HG03045 (cell line): ENCODE data around the gene WFIKKN2.

ENCODE experiments used
- ATAC-seq: cut with Tn5 transposase; IDR thresholded peaks from one replicate; pipeline ENCODE4 v1.9.1; 2021; ENCODE audit warnings: mild to moderate bottlenecking, moderate library complexity; ENCODE audit not compliant: unreplicated experiment

Gene WFIKKN2

GRCh38 chr17:50833510-50834428 lies 1.6 kb upstream of the WFIKKN2 start:
- no peak for ATAC-seq

GRCh38 chr17:50834429-50835300 lies 721 bp upstream of the WFIKKN2 start:
- no peak for ATAC-seq

GRCh38 chr17:50836826-50837225 lies 1.4 kb downstream of the WFIKKN2 start:
- no peak for ATAC-seq

- ATAC-seq = no peak
Measured at GRCh38 chr17:50837286-50837979, 2.0 kb downstream of the WFIKKN2 start.

- ATAC-seq = no peak
Measured at GRCh38 chr17:50837980-50838954, 2.9 kb downstream of the WFIKKN2 start.

GRCh38 chr17:50839591-50840310 lies 4.4 kb downstream of the WFIKKN2 start:
- no peak for ATAC-seq

GRCh38 chr17:50840311-50840851 lies 5.0 kb downstream of the WFIKKN2 start:
- ATAC-seq = no peak

GRCh38 chr17:50841277-50841948 lies 6.0 kb downstream of the WFIKKN2 start:
- no peak for ATAC-seq

GRCh38 chr17:50841949-50842354 lies 6.6 kb downstream of the WFIKKN2 start:
- no peak for ATAC-seq

GRCh38 chr17:50842506-50843149 lies 7.2 kb downstream of the WFIKKN2 start:
- no peak for ATAC-seq

- ATAC-seq = no peak
Measured at GRCh38 chr17:50843150-50843905, 7.9 kb downstream of the WFIKKN2 start.

- ATAC-seq = no peak
Measured at GRCh38 chr17:50844117-50844700, 8.8 kb downstream of the WFIKKN2 start.

GRCh38 chr17:50845240-50846147 lies 10.1 kb downstream of the WFIKKN2 start:
- ATAC-seq = no peak

GRCh38 chr17:50847566-50847965 lies 12.2 kb downstream of the WFIKKN2 start:
- ATAC-seq = no peak

- no peak for ATAC-seq
Measured at GRCh38 chr17:50848039-50848438, 12.7 kb downstream of the WFIKKN2 start.

- no peak for ATAC-seq
Measured at GRCh38 chr17:50848711-50849110, 13.3 kb downstream of the WFIKKN2 start.
